ENCODE measurements around the gene SRA1. TPM values are rescaled to one million over a fixed set of nuclear protein-coding genes. Genes with fewer than 3 reads are reported as not detected.

The SRA1 gene
- total and polyA plus RNA-seq, 2 of the 4 experiments (the other 2 are of a cell fraction), result 52.9 to 54.8 TPM

DNA sequence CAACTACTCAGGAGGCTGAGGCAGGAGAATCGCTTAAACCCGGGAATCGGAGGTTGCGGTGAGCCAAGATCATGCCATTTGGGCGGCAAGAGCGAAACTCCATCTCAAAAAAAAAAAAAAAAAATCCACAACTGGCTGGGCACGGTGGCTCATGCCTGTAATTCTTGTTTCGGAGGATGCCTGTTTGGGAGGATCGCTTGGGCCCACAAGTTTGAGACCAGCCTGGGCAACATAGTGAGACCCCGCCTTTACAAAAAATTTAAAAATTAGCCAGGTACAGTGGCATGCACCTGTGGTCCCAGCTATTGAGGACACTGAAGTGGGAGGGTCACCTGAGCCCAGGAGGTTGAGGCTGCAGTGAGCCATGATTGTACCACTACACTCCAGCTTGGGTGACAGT is 11.7 kb downstream of the SRA1 start:
- peaks cover 7 to 37% of the 10 kb centered on the region in 2 experiments; a peak in 3 of 4 replicates for H3K79me1 ChIP-seq (ENCODE audit: low read depth in 1 of 2, low read length in 2 of 2)
- H4K20me1 ChIP-seq (ENCODE audit: insufficient read depth, low read length), result peaks cover 21% of the 10 kb centered on the region
- no peaks in the 10 kb centered on the region for H3K27me3 ChIP-seq (ENCODE audit: control insufficient read depth, insufficient read depth, low read length)
- no peak for ATAC-seq (ENCODE audit: low read depth)
- no peak overlapping the region for H2BK20ac ChIP-seq (ENCODE audit: low read depth, low read length)
- dilution Hi-C loops (cut with HindIII; ENCODE audit: low sequenced_read_pairs, unreplicated experiment) (no loop called here), in situ Hi-C loops (cut with MboI; ENCODE audit: low sequenced_read_pairs) (no loop called here), intact Hi-C loops (cut with micrococcal nuclease) (loop anchor here (2.0 kb wide), 1 partner anchor 93 kb away; the partner anchor contains the start of gene TMCO6)
- CTCF ChIA-PET, result interaction anchor here (0.7 kb wide), 2 partner anchors 21 to 186 kb away, joined by 3 read pairs; no protein-coding TSS in a partner anchor
- H3K9me3 ChIP-seq (ENCODE audit: control insufficient read depth, insufficient read depth, low read length), result no peaks in the 10 kb centered on the region
- H3K4ac ChIP-seq (ENCODE audit: low read depth, low read length), result no peak overlapping the region
- H4K91ac ChIP-seq (ENCODE audit: insufficient read depth, low read depth, low read length), result no peak overlapping the region
- peaks cover 14% of the 10 kb centered on the region for H3K4me1 ChIP-seq (ENCODE audit: control insufficient read depth, insufficient read depth, low read length)
- H2AK5ac ChIP-seq (ENCODE audit: low read depth, low read length), result no peak overlapping the region
- H3K56ac ChIP-seq (ENCODE audit: extremely low read depth, insufficient read depth, low read length), result no peak overlapping the region
- no peak overlapping the region for H4K8ac ChIP-seq (ENCODE audit: low read depth in 2 of 2, low read length in 2 of 2)
- H3K18ac ChIP-seq (ENCODE audit: low read depth, low read length), result no peak overlapping the region
- no peak overlapping the region for H3K27ac ChIP-seq (ENCODE audit: insufficient read depth, low read length)
- WGBS, 2 experiments (ENCODE audit: extremely low coverage in 2 of 2, insufficient read length in 1 of 2), result no CpG with 5 or more reads among the region's 10 CpGs
- no peak overlapping the region for H3K9ac ChIP-seq (ENCODE audit: low read depth, low read length)
- H2BK5ac ChIP-seq (ENCODE audit: low read depth, low read length, poor library complexity, severe bottlenecking), result no peak overlapping the region
- no peak overlapping the region for H3K14ac ChIP-seq (replicated peaks; ENCODE audit: low read depth, low read length)
- POLR2A ChIA-PET (ENCODE audit: unreplicated experiment), result interaction anchor here (0.7 kb wide), 1 partner anchor 187 kb away, joined by 3 read pairs; no protein-coding TSS in a partner anchor
- no peak overlapping the region for H3K4me2 ChIP-seq (ENCODE audit: low read depth, low read length)
- BruUV-seq (replicated peaks), result no TSS peak
- no peak for TF ChIP-seq BHLHE40 (IDR thresholded peaks at IDR 0.05; ENCODE audit: low read depth, low read length)
- no peak for TF ChIP-seq SMC3 (IDR thresholded peaks at IDR 0.05; ENCODE audit: low read depth, low read length)
- no peak for TF ChIP-seq NFE2L2 (IDR thresholded peaks at IDR 0.05; ENCODE audit: low read depth, low read length)
- TF ChIP-seq RAD21 (IDR thresholded peaks at IDR 0.05; ENCODE audit: low read length), result no peak
- no peak for TF ChIP-seq FOS (IDR thresholded peaks at IDR 0.05; ENCODE audit: low read depth, low read length)
- TF ChIP-seq, protein P1, sequence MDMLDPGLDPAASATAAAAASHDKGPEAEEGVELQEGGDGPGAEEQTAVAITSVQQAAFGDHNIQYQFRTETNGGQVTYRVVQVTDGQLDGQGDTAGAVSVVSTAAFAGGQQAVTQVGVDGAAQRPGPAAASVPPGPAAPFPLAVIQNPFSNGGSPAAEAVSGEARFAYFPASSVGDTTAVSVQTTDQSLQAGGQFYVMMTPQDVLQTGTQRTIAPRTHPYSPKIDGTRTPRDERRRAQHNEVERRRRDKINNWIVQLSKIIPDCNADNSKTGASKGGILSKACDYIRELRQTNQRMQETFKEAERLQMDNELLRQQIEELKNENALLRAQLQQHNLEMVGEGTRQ (IDR thresholded peaks at IDR 0.05; ENCODE audit: low read depth, low read length), result no peak
- no peak for TF ChIP-seq RFX5 (IDR thresholded peaks at IDR 0.05; ENCODE audit: low read depth, low read length)
- no peak for TF ChIP-seq POLR2A (IDR thresholded peaks at IDR 0.05; ENCODE audit: low read depth, low read length)
- TF ChIP-seq RCOR1 (IDR thresholded peaks at IDR 0.05; ENCODE audit: insufficient replicate concordance, low read length), result no peak
- TF ChIP-seq, protein P2, sequence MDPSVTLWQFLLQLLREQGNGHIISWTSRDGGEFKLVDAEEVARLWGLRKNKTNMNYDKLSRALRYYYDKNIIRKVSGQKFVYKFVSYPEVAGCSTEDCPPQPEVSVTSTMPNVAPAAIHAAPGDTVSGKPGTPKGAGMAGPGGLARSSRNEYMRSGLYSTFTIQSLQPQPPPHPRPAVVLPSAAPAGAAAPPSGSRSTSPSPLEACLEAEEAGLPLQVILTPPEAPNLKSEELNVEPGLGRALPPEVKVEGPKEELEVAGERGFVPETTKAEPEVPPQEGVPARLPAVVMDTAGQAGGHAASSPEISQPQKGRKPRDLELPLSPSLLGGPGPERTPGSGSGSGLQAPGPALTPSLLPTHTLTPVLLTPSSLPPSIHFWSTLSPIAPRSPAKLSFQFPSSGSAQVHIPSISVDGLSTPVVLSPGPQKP (IDR thresholded peaks at IDR 0.05; ENCODE audit: borderline replicate concordance, low read depth, low read length), result no peak
- TF ChIP-seq MXI1 (IDR thresholded peaks at IDR 0.05; ENCODE audit: borderline replicate concordance, low read depth, low read length), result no peak
- TF ChIP-seq MAFK (IDR thresholded peaks at IDR 0.05; ENCODE audit: low read depth, low read length), result no peak
- TF ChIP-seq, protein P3, sequence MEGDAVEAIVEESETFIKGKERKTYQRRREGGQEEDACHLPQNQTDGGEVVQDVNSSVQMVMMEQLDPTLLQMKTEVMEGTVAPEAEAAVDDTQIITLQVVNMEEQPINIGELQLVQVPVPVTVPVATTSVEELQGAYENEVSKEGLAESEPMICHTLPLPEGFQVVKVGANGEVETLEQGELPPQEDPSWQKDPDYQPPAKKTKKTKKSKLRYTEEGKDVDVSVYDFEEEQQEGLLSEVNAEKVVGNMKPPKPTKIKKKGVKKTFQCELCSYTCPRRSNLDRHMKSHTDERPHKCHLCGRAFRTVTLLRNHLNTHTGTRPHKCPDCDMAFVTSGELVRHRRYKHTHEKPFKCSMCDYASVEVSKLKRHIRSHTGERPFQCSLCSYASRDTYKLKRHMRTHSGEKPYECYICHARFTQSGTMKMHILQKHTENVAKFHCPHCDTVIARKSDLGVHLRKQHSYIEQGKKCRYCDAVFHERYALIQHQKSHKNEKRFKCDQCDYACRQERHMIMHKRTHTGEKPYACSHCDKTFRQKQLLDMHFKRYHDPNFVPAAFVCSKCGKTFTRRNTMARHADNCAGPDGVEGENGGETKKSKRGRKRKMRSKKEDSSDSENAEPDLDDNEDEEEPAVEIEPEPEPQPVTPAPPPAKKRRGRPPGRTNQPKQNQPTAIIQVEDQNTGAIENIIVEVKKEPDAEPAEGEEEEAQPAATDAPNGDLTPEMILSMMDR (conservative IDR thresholded peaks at IDR 0.05; ENCODE audit: low read depth, low read length), result no peak
- no peak for TF ChIP-seq CEBPB (IDR thresholded peaks at IDR 0.05; ENCODE audit: low read depth, low read length)
- TF ChIP-seq MAZ (IDR thresholded peaks at IDR 0.05; ENCODE audit: borderline replicate concordance, low read depth, low read length), result no peak
- TF ChIP-seq CHD1 (IDR thresholded peaks at IDR 0.05; ENCODE audit: low read depth, low read length), result no peak
- H3K9me1 ChIP-seq (ENCODE audit: insufficient read depth, low read length), result 0 out of 2 replicates have a peak, but pooled peaks cover 3% of the 10 kb centered on the region
- H2BK15ac ChIP-seq (ENCODE audit: low read depth, low read length), result no peak overlapping the region
- no peak overlapping the region for H2BK120ac ChIP-seq (ENCODE audit: low read depth, low read length)
- no peak overlapping the region for H2AK9ac ChIP-seq (replicated peaks; ENCODE audit: low read depth, low read length, poor library complexity)
- no peak overlapping the region for H2AFZ ChIP-seq (replicated peaks; ENCODE audit: low read length, poor library complexity)
- no peak overlapping the region for H4K5ac ChIP-seq (ENCODE audit: low read depth, low read length)
- H3K36me3 ChIP-seq (ENCODE audit: control insufficient read depth, insufficient read depth, low read length), result peaks cover 26% of the 10 kb centered on the region
- no peak overlapping the region for H3K4me3 ChIP-seq (ENCODE audit: insufficient read depth, low read depth, low read length)
- no peak overlapping the region for H3K23ac ChIP-seq (ENCODE audit: low read depth, low read length)
- no peak for DNase-seq

All from IMR-90 (cell line).